GM12892 (cell line): ENCODE results near the gene SIPA1L3.
"Not testable (repeated sequence)": the region's sequence is repeated elsewhere in the genome, so short reads cannot be mapped to it uniquely, and the experiment has no call there.

Experiments used
- DNase-seq: peaks from one replicate; pipeline ENCODE4 v3.0.0; 2011; ENCODE audit not compliant: insufficient read length
- FAIRE-seq: peaks from 2 replicates; lab custom pipeline; 2011; peaks lifted over from hg19 to GRCh38; lab: Jason Lieb, UNC
- POLR2A ChIP-seq: IDR thresholded peaks from 2 replicates; pipeline ENCODE4 v1.6.1; 2011; ENCODE audit warnings: low read depth, low read length, control low read depth
- POLR2AphosphoS5 ChIP-seq: IDR thresholded peaks from 2 replicates; pipeline ENCODE4 v1.6.1; 2011; ENCODE audit warnings: low read depth, low read length, control low read depth
- TAF1 ChIP-seq: IDR thresholded peaks from 2 replicates; pipeline ENCODE4 v1.6.1; 2011; ENCODE audit warnings: low read depth, mild to moderate bottlenecking, control low read depth, low read length, borderline replicate concordance

SIPA1L3 gene

DNA sequence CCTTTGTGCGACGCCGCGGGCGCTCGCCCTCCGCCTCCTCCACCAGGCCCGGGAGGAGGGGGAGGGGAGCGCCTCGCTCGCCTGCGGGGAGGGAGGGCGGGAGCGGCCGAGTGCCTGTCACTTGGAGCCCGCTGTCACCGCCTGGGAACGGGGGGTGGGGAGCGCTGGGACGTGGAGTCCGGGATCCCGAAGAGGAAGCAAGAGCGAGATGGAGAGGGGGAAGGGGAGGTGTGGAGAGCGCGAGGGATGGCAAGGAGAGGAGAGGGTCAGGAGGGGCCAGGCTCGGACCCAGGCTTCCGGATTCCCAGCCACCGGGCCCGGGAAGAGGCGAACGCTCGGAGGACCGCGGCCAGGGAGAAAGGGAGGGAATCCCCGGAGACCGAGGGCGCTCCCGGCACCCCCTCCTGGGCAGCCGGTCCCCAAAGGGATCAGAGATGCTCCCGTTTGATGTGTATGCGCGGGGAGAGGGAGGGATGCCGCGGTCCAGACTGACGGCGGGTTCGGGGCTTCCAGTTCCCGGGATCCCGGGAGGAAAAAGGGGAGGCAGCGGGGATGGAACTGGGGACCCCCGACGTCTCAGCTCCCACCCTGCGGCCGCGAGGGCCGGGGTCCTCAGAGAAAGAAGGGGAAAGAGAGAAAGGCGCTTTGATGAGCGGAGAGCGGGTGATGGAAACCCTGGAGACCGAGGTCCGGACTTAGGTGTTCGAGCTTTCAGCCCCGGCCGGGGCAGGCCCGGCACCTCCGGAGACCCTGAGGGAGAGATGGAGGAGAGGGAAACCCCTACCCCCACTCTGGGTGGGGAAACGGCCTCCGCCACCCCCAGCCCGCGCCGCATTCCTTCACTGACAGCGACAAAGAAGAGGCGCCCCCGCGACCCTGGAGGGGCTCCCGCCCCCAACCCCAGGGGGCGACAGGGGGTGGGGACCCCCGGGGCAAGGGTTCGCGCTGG is 321.8 kb downstream of the SIPA1L3 start:
- DNase-seq (no peak), FAIRE-seq (no peak)
- no peak for TF ChIP-seq POLR2AphosphoS5
- no peak for TF ChIP-seq TAF1
- no peak for TF ChIP-seq POLR2A

DNA sequence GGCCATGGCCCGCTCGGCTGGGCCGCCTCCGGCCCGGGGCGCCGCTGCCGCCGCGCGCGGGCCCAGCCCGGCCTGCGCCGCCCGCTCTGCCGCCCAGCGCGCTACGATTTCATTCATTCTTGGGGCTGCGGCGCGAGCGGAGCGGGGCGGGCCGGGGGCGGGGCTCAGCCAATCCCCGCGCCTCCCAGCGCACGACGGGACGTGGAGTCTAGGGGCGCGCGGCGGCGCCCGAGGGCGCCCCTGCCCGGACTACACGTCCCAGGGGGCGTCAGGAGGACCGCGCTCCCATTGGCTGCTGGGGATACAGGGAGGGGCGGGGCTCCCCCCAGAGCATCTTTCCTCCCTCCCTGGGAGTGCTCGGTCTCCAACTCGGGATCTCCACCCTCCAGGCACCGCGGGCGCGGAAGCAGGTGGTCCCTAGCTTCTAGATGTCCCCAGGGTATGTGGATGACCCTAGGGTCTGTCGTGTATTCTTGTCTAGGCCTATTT is 322.6 kb downstream of the SIPA1L3 start:
- FAIRE-seq (peak; percentile 62), DNase-seq (peak; percentile 84)
- TF ChIP-seq TAF1 (no peak), POLR2A (no peak), POLR2AphosphoS5 (no peak)

DNA sequence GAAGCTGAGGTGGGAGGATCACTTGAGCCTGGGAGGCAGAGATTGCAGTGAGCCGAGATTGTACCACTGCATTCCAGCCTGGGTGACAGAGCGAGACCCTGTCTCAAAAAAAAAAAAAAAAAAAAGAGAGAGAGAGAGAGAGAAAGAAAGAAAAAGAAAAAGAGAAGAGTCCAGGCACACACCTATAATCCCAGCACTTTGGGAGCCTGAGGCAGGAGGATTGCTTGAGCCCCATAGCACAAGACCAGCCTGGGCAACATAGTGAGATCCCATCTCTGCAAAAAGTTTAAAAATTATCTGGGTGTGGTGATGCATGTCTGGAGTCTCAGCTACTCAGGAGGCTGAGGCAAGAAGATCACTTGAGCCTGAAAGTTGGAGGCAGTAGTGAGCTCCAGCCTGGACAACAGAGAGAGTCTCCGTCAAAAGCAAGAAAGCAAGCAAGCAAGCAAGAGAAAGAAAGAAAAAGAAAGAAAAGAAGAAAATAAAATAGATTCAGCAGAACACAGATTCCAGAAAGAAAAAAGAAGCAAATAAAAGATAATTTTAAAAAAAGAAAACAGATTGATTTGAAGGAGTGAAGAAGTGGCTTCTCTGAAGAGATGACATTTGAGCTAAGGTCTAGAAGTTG is 323.6 kb downstream of the SIPA1L3 start:
- FAIRE-seq, DNase-seq: not testable (repeated sequence)

DNA sequence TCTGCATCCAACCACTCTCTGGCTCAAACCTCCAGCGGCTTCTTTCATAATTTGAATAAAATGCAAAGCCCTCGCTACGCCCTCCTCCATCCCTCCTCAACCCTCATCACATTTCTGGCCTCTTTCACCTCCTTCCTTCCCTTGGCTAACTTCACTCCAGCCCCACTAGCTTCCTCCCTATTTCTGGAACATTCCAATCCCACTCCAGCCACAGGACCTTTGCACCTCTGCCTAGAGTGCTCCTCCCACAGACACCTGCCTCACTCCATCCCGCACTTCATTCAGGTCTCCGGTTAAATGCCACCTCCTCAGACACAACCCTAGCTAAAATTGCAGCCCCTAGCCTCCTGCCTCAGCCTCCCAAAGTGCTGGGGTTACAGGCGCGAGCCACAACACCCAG is 324.9 kb downstream of the SIPA1L3 start:
- TF ChIP-seq POLR2A (no peak), TAF1 (no peak), POLR2AphosphoS5 (no peak)
- DNase-seq, result no peak
- FAIRE-seq, result no peak

DNA sequence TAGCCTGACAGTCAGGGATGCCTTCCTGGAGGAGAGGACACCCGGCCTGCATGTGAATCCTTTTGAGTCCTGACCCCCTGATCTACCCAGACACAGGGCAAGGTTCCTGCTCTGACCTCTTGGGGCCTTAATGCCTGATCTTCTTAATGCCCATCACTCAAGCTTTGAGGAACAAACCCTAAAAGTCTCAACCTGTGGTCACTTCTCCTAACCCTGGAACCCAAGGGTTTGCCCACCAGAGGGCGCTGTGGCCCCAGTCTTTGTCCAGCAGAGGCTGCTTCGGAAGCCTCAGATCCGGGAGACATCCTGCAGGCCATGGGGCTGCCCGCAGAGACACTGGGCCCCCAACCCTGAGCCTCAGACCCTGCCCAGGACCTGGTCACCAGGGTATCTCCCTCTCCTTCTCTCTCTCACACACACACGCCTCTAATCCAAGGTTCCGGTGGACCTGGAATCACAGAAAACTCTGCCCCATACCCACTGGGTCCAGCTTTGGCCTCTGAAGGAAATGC is 326.8 kb downstream of the SIPA1L3 start:
- peak; percentile 83 for FAIRE-seq
- peak; percentile 77 for DNase-seq
- no peak for TF ChIP-seq POLR2AphosphoS5
- TF ChIP-seq TAF1, result no peak

DNA sequence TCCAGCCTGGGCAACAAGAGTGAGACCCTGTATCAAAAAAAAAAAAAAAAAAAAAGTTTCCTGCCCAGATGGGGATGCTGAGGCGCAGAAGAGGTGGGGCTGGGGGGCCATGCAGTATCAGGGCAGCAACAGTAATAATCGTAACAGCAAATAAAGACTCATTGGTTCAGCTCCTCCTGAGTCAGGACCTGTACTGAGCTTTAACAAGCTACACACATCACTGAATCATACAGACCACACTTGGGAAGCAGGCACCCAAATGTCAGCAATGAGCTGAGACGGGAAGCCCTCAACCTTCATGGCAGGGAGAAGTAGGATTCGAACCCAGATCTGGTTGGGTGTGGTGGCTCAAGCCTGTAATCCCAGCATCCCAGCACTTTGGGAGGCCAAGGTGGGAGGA is 327.6 kb downstream of the SIPA1L3 start:
- no peak for TF ChIP-seq POLR2AphosphoS5
- TF ChIP-seq POLR2A, result no peak
- no peak for TF ChIP-seq TAF1
- FAIRE-seq (no peak), DNase-seq (no peak)

DNA sequence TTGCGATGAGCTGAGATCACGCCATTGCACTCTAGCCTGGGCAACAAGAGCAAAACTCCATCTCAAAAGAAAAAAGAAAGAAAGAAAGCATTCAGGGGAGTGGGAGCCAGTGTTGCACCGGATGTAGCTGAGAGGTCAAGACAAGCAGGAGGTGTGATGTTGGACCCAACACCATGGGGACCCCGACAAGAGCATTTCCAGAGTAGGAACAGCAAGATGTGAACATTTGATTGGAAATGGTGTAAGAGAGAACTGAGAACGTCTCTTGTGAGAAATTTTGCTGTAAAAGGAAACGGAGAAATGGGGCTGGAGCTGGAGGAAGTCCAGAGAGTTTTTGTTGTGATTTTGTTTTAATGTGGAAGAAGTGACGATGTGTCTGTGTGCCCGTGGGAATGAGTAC is 332.8 kb downstream of the SIPA1L3 start:
- DNase-seq (no peak), FAIRE-seq (no peak)
- TF ChIP-seq POLR2A, result no peak
- no peak for TF ChIP-seq POLR2AphosphoS5
- no peak for TF ChIP-seq TAF1

DNA sequence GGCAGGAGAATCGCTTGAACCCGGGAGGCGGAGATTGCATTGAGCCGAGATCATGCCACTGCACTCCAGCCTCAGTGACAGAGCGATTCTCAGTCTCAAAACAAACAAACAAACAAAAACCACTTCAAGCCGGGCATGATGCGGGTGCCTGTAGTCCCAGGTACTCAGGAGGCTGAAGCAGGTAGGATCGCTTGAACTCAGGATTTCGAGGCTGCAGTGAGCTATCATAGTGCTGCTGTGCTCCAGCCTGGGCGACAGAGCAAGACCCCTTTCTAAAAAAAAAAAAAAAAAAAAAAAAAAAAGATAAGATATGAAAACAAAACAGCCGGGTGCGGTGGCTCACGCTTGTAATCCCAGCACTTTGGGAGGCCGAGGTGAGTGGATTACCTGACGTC is 336.3 kb downstream of the SIPA1L3 start:
- TF ChIP-seq POLR2AphosphoS5 (no peak), TAF1 (no peak), POLR2A (no peak)
- FAIRE-seq, result no peak

DNA sequence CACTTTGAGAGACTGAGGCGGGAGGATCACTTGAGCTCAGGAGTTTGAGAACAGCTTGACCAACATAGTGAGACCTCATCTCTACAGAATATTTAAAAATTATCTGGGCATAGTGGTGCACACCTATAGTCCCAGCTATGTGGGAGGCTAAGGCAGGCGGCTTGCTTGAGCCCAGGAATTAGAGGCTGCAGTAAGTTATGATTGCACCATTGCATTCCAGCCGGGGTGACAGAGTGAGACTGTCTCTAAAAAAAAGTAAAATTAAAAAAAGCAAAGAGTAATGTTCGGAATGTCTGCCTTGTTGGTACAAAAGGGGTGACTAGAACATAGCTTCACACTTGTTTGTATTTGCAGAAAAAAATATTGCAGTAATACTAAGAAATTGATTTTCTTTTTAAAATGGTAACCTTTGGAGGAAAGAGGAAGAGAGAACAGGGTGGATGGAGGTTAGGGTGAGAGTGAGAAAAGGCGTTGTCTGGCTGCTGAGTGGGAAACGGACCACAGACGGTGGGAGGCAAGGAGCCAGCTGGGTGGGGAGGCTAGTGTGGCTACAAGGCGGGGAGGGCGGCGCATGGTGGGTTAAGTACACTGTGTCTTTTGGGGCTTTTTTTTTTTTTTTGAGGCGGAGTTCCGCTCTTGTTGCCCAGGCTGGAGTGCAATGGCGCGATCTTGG is 339.0 kb downstream of the SIPA1L3 start:
- DNase-seq, result no peak
- no peak for FAIRE-seq
- TF ChIP-seq POLR2AphosphoS5 (no peak), TAF1 (no peak), POLR2A (no peak)

More for the DNA sequence above, 336.3 kb downstream of the SIPA1L3 start:
- no peak for DNase-seq

DNA sequence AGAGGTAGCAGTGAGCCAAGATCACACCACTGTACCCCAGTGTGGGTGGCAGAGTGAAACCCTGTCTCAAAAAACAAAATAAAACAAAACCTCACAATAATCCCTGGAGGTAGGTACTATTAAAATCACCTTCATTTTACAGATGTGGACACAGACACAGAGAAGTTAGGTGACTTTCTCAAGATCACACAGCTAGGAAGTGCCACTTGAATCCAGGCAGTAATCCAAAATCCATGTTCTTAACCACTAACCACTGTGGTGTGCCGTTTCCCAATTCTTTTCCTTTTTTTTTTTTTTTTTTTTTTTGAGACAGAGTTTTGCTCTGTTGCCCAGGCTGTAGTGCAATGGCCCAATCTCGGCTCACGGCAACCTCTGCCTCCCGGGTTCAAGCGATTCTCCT is 340.1 kb downstream of the SIPA1L3 start:
- TF ChIP-seq TAF1 (no peak), POLR2AphosphoS5 (no peak), POLR2A (no peak)
- DNase-seq (no peak), FAIRE-seq (no peak)

DNA sequence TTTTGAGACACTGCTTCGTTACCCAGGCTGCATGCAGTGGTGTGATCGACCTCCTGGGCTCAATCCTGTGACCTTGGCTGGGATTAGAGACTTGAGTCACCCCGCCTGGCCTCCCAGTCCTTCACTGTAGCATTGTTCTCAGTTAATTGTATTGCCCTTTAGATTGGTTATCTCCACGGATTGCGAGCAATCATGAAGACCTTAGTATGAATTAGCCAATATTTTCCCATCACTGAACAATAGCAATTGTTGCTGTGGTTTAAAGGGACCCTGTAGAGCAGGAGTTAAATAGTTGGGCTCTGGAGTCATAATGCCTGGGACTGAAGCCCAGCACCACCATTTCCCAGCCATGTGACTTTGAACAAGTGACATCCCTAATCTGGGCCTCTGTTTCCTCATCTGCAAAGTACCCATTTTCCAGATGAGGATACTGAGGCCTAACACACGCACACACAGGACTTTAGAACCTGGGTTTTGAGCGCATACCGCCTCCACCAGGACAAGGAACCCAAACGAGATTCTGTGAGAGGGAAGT is 340.8 kb downstream of the SIPA1L3 start:
- no peak for TF ChIP-seq POLR2A
- FAIRE-seq, result no peak
- no peak for DNase-seq

DNA sequence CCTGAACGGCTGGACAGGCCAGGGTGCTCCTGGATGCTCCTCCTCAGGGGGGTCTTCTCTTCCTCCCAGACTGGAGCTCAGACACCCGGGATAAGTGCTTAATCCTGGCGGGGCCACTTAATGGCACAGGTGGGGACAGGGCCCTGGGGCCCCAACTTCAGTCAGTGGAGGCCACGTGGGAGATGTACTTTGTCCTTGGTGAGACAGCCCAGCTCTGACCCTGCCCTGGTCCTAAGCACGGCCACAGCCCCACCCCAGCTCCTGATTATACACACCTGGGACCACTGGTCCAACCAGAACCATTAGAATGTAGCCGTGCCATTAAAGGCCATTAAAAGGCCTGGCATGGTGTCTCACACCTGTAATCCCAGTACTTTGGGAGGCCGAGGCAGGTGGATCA is 341.4 kb downstream of the SIPA1L3 start:
- FAIRE-seq, result no peak
- DNase-seq, result no peak
- TF ChIP-seq POLR2A, result no peak
- TF ChIP-seq TAF1, result no peak
- TF ChIP-seq POLR2AphosphoS5, result no peak
